ENCODE measurements around the gene DOCK6.

DOCK6 gene

DNA sequence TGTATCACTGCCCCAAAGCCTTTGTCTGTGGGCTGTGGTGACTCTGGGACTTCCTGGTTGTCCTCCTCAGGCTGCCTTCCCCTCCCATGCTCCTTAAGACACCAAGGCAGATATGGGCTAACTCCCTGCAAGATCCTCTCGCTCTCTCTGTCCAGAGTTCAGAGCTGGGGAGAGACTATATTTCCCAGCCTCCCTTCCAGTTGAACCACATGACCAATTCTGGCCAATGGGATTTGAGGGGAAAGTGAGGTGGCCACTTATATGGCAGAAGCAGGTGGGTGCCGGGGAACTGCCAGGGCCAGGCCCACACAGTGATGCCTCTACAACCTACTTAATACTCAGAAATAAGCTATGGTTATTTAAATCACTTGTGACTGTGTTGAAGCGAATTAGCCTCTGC lies 39.1 kb downstream of the DOCK6 start:
- no peak for DNase-seq (ENCODE audit: low spot score)

DNA sequence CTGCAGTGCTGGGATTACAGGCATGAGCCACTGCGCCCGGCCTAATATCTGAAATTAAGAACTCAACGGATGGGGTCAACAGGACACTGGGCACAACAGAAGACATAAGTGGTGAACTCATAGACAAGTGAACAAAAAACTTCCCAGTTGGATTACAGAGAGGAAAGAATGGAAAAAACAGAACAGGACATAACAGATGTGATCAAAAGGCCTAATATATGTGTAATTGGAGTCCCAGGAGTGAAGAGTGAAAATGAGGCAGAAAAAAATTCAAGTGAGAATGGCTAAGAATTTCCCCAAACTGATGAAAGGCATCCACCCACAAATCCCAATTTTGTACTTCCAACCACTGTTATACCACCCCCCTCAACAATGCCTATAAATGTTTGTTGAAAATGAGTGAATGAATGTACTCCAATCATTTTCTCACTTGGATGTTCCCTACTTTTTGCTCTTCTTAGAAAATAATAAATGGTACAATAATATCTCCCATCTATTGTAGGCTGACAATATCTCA lies 41.2 kb downstream of the DOCK6 start:
- DNase-seq (ENCODE audit: low spot score): no peak

DNA sequence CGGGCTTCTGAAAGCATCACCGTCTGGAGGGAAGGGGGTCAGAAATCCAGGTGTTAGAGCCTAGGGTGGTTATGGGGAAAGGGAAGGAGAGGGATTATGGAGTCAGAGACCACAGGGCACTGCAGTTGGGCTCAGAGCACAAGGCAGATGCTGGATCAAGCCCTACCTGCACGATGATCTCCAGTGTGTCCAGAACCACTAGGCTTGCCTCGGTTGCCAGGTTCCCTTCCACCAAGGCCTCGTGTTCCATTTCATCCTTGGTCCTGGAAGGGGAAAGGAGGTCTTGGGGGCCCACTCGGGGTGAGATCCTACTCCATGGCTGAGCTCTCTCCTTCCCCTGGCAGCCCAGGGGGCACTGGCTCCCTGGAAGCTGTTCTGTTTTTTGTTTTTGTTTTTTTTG lies 47.9 kb downstream of the DOCK6 start:
- DNase-seq (ENCODE audit: low spot score): no peak

DNA sequence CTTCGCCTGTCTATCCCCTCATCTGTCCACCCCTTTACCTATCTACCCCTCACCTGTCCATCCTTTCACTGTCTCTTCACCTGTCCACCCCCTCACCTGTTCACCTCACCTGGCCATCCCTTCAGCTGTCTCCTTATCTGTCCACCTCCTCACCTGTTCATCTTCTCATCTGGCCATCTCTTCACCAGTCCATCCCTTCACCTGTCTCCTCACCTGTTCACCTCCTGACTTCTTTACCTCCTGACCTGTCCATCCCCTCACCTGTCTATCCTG lies 51.7 kb downstream of the DOCK6 start:
- no peak for DNase-seq (ENCODE audit: low spot score)

DNA sequence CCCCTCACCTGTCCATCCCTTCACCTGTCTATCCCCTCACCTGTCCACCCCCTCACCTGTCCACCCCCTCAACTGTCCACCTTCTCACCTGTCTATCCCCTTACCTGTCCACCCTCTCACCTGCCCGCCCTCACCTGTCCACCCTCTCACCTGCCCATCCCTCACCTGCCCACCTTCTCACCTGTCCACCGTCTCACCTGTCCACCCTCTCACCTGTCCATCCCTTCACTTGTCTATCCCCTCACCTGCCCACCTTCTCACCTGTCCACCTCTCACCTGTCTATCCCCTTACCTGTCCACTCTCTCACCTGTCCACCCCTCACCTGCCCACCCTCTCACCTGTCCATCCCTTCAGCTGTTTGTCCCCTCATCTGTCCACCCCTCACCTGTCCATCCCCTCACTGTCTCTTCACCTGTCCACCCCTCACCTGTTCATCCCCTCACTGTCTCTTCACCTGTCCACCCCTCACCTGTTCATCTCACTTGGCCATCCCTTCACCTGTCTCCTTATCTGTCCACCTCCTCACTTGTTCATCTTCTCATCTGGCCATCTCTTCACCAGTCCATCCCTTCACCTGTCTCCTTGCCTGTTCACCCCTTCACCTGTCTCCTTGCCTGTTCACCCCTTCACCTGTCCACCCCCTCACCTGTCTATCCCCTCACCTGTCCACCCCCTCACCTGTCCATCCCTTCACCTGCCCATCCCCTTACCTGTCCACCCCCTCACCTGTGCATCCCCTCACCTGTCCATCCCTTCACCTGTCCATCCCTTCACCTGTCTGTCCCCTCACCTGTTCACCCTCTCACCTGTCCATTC lies 52.3 kb downstream of the DOCK6 start:
- DNase-seq (ENCODE audit: low spot score): peak; percentile 70

DNA sequence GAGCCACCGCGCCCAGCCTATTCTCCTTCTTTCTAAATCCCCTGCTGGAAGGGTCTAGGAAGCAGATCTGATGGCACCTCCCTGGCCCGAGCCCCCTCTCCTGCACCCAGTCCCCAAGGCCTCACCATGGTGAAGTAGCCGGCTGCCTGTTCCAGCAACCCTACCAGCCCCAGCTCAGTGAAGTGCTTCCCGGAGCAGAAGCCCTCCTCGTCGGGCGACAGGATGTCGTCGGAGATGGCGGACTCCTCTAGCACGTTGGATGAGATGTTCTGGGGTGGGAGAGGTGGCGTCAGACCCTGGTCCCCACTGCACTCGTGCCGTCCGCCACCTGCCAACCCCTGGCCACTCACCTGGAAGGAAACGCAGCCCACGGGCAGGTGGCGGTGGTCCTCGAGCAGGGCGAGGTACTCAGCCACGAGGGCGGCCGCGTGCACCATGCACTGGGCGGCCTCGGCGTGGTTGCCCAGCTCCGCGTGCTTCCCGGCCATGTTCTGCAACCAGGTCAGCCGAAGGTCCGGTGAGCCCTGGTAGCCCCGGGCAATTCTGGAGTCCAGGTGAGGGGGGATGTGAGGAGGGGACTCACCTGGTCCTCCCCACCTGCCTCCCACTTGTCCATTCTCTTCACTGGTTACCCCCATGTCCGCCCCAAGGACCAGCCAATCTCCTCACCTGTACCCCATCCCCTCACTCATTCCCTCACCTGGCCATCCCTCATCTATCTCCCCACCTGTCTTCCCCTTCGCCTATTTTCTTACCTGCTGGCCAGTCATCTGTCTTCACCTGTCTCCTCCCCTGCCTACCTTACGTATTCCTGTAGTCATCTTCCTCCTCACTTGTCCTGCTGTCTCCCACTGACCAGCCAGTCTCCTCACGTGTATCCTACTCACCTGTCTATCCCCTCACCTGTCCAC lies 53.5 kb downstream of the DOCK6 start:
- DNase-seq (ENCODE audit: low spot score): peak; percentile 71

DNA sequence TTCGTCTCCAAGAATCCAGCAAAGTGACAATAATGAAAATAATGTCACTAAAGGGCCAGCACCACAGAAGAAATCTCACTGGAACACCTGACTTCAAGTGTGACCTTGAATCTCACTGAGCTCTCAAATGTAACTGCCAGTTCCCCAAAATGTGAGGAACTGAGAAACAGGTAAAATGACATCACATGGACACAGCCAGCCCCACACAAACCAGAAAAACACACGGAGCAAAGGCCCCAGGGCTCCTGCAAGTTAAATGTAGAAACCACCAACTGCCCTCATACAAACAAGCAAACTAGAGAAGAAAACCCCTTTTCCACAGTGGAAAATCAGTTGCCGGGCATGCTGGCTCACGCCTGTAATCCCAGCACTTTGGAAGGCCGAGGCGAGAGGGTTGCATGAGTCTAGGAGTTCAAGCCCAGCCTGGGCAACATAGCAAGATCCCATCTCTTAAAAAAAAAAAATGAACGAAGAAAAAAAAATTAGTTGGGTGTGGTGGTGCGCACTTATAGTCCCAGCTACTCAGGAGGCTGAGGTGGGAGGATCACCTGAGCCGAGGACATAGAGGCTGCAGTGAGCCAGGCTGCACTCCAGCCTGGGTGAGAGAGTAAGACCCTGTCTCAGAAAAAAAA lies 56.3 kb downstream of the DOCK6 start:
- no peak for DNase-seq (ENCODE audit: low spot score)

DNA sequence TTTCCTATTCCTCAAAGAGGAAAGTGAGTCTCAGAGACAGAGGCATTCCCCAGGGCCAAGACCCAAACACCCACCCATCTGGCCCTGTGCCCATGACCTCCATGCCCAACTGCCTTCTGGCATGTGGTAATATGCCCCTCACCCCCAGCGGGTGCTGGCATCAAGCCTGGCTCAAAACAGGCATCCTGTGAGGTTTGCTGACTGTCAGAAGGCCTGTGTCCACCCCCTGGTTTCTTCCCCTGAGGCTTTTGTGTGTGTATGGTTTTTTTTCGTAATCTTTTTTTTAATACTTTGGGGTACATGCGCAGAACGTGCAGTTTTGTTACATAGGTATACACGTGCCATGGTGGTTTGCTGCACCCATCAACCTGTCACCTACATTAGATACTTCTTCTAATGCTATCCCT lies 57.4 kb downstream of the DOCK6 start:
- no peak for DNase-seq (ENCODE audit: low spot score)

DNA sequence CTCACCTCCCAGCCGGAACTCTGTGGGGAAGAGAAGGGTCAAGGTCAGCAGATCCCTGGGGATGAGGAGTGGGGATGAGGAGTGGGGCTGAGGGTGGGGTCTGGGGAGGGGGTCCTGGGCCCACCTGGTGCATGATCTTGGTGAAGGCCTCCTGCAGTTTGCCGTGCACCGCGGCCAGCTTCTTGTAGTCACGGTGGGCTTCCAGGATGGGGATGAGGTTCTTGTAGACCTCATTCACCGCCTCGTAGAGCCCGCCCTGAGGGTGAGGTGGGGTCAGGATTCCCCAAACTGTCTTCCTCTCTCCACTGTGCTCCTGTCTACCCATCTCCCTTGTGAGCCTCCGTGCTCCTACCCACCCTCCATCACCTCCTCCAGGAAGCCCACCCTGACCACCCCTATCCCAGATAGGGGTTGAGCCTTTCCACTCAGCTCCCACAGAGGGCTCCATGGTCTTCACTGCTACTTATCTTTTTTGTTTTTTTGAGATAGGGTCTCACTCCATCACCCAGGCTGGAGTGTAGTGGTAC lies 58.2 kb downstream of the DOCK6 start:
- DNase-seq (ENCODE audit: low spot score): no peak

DNA sequence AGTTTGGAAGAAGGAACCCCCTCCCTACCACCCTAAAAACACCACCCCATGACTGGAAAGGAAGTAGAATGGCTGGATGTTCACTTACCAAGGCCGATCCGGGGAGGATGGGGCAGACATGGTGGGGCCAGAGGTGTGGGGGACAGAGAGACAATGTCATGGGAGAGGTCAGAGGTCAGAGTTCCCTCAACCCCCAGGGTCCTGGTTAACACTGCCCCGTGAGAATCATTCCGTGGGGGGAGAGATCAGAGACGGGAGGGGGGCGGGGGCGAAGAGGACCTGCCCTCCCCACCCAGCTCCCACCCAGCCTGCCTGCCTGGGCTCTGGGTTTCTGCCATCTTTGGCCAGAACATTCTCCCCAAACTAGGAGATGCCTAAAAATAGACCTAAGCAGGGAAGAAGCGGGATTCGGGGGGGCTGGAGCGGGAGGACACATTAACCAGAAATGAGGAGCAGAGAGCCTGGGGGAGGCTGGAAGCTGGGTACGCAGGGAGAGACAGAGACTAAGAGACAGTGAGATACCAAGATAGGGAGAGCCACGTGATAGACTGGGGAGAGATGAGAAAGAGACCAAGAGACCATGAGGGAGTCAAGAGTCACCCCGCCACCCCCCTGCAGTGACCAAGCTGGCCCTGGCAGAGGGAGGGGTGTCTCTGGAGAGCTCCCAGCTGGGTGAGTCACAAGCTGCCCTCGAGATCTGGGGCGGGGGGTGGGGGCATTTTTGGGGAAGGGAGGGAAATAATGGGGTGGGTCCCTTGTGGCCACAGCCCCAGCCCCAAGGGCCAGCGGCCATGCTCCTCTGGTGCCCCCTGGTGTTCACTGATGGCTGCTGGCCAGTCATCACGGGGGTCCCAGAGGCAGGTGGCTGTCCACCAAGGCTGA lies 58.9 kb downstream of the DOCK6 start:
- DNase-seq (ENCODE audit: low spot score): peak; percentile 73

DNA sequence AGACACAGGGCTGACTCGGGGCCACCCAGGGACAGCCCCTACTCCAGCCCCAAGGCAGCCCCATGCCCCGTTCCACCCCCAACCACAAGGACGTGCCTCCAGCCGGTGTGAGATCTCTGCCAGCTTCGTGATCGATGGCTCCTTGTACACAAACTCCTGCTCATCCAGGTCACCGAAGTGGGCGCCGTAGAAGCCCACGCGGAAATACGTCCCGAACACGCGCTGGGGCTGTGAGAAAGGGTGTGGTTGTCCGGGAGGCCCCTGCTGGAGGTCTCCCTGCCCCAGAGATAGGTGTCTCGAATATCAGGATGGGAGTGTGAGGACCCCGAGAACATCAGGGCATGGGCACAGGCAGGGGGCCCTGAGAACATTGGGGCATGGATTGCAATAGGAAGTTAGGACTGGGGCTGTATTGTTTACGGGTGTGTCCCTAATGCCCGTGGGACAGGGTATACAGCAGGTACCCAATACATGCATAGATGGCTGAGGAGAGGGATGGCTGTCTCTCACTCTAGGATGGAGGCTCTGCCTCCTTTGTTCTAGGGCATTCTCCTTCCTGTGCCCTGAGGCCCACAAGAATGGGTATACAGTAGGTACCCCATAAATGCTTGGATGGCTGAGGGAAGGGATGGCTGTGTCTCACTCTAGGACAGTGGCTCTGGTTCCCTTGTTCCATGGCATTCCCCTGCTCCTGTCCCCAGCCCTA lies 59.7 kb downstream of the DOCK6 start:
- no peak for DNase-seq (ENCODE audit: low spot score)

DNA sequence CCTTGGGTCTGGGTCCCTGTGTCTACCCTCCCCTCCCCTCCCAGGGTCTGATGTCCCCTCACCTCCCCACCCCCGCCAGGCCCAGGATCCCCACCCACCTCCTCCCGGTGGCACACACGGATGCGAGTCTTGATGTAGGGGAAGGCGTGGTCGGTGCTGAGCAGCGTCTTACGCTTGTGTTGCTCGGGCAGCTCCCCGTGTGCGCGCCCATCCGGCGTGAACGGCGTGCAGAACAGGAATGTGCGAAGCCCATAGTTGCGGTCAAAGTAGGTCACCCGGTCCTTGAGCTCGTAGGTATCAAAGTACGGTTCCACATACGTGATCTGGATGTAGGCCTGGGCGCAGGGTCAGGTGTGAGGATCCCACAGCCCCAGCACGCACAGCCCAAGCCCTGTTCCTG lies 60.5 kb downstream of the DOCK6 start:
- DNase-seq (ENCODE audit: low spot score): no peak

DNA sequence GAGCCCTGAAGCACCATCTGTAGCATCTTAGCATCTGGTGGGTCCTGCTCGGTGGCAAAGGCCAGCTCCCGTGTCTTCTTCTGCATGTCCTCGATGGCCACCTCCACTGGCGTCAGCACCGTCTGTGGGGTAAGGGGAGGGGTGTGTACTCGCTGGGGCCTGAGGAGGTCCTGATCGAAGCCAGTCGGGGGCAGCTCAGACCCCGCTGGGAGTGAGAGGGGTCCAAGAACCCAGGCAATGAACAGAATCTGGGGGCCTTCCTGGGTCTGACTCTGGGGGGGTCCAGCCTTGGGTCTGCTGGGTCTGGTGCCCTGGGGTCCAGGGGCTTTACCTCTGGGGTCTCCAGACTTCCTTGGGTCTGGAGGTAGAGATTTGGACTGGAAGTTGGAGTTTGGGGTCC lies 61.4 kb downstream of the DOCK6 start:
- no peak for DNase-seq (ENCODE audit: low spot score)

DNA sequence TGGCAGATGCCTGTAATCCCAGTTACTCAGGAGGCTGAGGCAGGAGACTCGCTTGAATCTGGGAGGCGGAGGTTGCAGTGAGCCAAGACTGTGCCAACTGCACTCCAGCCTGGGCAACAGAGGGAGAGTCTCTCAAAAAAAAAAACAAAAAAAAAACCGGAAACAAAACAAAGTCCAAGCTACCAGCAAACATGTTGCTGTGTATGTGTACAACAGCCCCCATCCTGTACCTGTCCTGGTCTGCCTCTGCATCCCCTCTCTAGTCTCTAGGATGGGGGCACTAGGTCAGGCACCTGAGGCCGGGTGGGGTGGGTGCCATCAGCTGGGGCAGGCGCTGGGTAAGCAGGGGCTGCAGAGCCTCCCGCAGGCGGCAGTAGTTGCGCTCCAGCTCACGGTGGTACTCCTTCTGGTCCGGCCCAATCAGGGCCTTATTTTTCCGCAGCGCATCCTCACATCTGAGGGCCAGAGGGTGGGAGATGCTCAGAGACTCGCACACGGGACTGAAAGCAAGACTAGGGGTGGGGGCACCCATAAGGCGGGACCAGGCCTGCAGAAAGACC lies 62.2 kb downstream of the DOCK6 start:
- DNase-seq (ENCODE audit: low spot score): no peak

DNA sequence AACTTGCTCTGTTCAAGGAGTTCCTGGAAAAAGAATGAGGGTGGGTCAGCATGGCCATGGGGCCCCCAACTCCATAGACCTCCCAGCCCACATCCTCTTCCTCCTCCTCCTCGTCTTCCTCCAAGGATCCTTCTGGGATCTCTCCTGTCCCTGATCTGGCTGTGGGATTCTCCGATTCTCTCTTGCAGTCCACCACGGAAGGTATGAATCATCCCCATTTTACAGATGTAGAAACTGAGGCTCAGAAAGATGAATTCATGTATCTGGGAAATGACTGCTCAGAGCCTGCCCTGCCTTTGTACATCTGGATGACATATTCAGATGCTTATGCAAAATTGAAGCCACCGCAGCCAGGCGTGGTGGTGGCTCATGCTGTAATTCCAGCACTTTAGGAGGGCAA lies 62.8 kb downstream of the DOCK6 start:
- DNase-seq (ENCODE audit: low spot score): no peak

DNA sequence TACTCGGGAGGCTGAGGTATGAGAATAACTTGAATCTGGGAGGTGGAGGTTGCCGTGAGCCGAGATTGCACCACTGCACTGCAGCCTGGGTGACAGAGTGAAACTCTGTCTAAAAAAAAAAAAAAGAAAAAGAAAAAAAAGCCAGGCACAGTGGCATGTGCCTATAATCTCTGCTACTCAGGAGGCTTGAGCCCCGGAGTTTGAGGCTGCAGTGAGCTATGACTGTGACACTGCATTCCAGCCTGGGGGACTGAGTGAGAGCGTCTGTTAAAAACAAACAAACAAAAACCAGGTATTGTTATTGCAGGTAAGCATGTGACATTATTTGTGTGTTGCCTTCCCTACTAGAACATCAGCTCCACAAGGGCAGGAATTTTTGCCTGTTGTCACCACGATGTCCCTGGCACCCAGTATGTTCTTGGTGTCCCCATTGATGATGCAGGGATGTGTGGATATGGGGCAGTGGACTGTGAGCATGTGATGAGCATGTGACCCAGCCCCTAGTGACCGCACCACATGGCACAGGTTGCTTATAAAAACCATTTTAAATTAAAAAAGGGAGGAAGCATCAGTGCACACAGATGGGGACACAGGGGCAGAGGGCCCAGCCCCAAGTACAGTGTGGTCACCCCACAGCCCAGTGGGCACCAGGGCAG lies 63.4 kb downstream of the DOCK6 start:
- DNase-seq (ENCODE audit: low spot score): no peak

DNA sequence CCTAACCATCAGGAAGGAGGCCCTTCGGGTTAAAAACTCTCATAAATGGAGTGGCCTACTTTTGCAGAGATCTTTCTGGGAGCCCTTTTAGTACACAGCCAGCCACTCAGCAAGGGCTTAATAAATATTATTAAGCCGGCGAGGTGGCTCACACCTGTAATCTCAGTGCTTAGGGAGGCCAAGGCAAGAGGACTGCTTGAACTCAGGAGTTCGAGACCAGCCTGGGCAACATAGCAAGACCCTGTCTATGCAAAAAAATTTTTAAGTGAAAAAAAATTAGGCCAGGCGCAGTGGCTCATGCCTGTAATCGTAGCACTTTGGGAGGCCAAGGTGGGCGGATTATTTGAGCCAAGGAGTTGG lies 64.2 kb downstream of the DOCK6 start:
- no peak for DNase-seq (ENCODE audit: low spot score)

DNA sequence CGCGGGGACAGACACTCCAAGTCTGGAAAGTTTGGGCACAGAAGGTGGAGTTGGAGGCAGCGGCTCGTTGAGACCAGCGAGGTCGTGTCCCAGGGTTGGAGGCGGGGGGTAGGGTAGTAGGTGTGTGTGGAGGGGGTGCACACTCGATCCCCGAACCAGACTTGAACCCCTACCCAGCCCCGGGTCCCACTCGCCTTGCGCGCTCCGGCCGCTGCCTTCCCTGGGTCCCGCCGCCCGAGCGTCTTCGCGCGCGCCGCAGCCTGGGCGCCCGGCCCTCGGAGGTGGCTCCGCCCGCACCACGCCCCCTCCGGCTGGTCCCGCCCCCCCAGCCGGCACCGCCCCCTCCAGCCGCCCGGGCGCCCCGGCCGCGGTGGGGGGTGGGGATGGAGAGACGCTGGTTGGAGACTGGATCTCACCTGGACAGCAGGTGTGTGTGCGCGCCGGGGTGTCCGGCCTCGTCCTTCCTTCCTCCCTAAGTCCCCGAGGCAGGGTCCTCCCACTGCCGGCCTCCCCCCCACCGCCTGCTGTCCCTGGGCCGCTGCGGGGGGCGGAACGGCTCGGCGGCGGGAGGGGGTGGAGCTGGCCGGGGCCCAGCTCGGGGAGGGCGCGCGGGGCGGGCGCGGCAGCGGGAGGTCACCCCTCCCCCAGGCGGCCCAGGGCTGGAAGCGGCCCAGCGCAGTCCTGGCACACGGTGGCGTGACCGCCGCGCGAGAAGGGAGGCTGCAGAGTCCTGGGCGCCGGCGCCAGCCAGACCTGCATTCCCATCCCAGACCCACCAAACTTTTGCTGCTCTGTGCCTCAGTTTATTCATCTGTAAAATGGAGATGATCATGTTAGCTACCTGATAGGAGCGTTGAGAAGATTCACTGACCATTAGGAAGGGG lies 64.8 kb downstream of the DOCK6 start, which contains the start of gene KANK2:
KANK2 (minus strand) TSS at position 255 of the 884 bp plus-strand sequence. CDS start 3,034 bp downstream, outside the sequence.
- peak; percentile 93 for DNase-seq (ENCODE audit: low spot score)
